OCI-LY7 (cell line): ENCODE measurements around the gene CREB5. TPM values are rescaled to one million over a fixed set of nuclear protein-coding genes. Genes with fewer than 3 reads are reported as not detected.

ENCODE experiments used
- BruUV-seq: library from RNA; stranded (reverse); fragments of 400-500 nt; replicated peaks from 2 replicates; lab custom pipeline; 2021; lab: Mats Ljungman, UMichigan
- CTCF ChIA-PET: fragments of 300-600 bp; sonication (Branson Sonifier 250); formaldehyde crosslinking; loops from one replicate; lab custom pipeline; 2022; ENCODE audit warnings: antibody characterized with exemption; ENCODE audit not compliant: unreplicated experiment; lab: Charles Lee
- POLR2A ChIA-PET: fragments of 300-600 bp; sonication (Branson Sonifier 250); formaldehyde crosslinking; loops from one replicate; lab custom pipeline; 2022; ENCODE audit warnings: antibody characterized with exemption; lab: Charles Lee
- DNase-seq: peaks from one replicate; pipeline ENCODE4 v3.0.0-alpha.2; 2015; ENCODE audit warnings: low spot score
- H2AFZ ChIP-seq: fragments of 200-600 bp; sonication (generic), shearing (Covaris generic); 2 replicates; pipeline ENCODE4 v1.6.1; 2014; ENCODE audit warnings: mild to moderate bottlenecking, antibody characterized with exemption, low read length, moderate library complexity
- H3K27ac ChIP-seq: fragments of 200-600 bp; sonication (generic); 2 replicates; pipeline ENCODE4 v1.5.1; 2014; ENCODE audit warnings: mixed run types, low read depth, mild to moderate bottlenecking, moderate library complexity, low read length, inconsistent platforms; ENCODE audit not compliant: poor library complexity, severe bottlenecking
- H3K36me3 ChIP-seq: fragments of 200-600 bp; sonication (generic); 2 replicates; pipeline ENCODE4 v1.6.1; 2014; ENCODE audit warnings: mild to moderate bottlenecking, antibody characterized with exemption, low read length, moderate library complexity, mixed read lengths; ENCODE audit not compliant: insufficient read depth
- H3K4me1 ChIP-seq: fragments of 200-600 bp; sonication (generic); 2 replicates; pipeline ENCODE4 v1.5.1; 2014; ENCODE audit warnings: mild to moderate bottlenecking, low read length; ENCODE audit not compliant: insufficient read depth, poor library complexity, severe bottlenecking
- H3K4me2 ChIP-seq: fragments of 200-600 bp; sonication (generic); 2 replicates; pipeline ENCODE4 v1.6.1; 2014; ENCODE audit warnings: mild to moderate bottlenecking, low read length
- H3K4me3 ChIP-seq: fragments of 200-600 bp; sonication (generic); 2 replicates; pipeline ENCODE4 v1.5.1; 2014; ENCODE audit warnings: mild to moderate bottlenecking, low read depth, low read length; ENCODE audit not compliant: poor library complexity, severe bottlenecking
- H3K79me2 ChIP-seq: fragments of 200-600 bp; sonication (generic); 2 replicates; pipeline ENCODE4 v1.6.1; 2016; ENCODE audit warnings: low read depth, mild to moderate bottlenecking, low read length, moderate library complexity, mixed read lengths; ENCODE audit not compliant: insufficient read depth
- H3K9me2 ChIP-seq: fragments of 200-600 bp; sonication (generic); 2 replicates; pipeline ENCODE4 v1.6.1; 2016; ENCODE audit warnings: mild to moderate bottlenecking, low read length, mixed read lengths; ENCODE audit not compliant: insufficient read depth
- H3K9me3 ChIP-seq: fragments of 200-600 bp; sonication (generic); 2 replicates; pipeline ENCODE4 v1.6.1; 2014; ENCODE audit warnings: mild to moderate bottlenecking, mixed run types, low read length, mixed read lengths
- H4K20me1 ChIP-seq: fragments of 200-600 bp; sonication (generic); 2 replicates; pipeline ENCODE4 v1.6.1; 2014; ENCODE audit warnings: mild to moderate bottlenecking, antibody characterized with exemption, low read length, moderate library complexity, mixed read lengths; ENCODE audit not compliant: insufficient read depth
- EZH2phosphoT487 ChIP-seq: fragments of 200-600 bp; sonication (generic); IDR thresholded peaks from 2 replicates; pipeline ENCODE4 v1.6.1; 2018; ENCODE audit warnings: low read depth, borderline replicate concordance, mild to moderate bottlenecking, mixed run types, antibody characterized with exemption, low read length, moderate library complexity, mixed read lengths
- intact Hi-C: fragments of 100-400 bp; cut with micrococcal nuclease; formaldehyde crosslinking; loops from one replicate; pipeline ENCODE4 v1.10.0; 2022; ENCODE audit not compliant: unreplicated experiment
- total RNA-seq, 2 experiments: library from RNA; depleted of rRNA in 1 of 2; stranded (reverse); fragments of >200 nt in 1 of 2; shearing (Covaris generic) in 1 of 2; gene quantifications; 2 replicates each; pipeline ENCODE4 v1.2.3, GENCODE V29; 2014 to 2022
- TF ChIP-seq, protein P1 (sequence below): fragments of 200-600 bp; sonication (generic); conservative IDR thresholded peaks from 2 replicates; pipeline ENCODE4 v1.5.1; 2014; ENCODE audit warnings: mild to moderate bottlenecking, antibody characterized with exemption, low read length, moderate library complexity, mixed read lengths

Gene CREB5
- total RNA-seq, 2 experiments from 2014 or later = 2.0 to 13.3 TPM

DNA sequence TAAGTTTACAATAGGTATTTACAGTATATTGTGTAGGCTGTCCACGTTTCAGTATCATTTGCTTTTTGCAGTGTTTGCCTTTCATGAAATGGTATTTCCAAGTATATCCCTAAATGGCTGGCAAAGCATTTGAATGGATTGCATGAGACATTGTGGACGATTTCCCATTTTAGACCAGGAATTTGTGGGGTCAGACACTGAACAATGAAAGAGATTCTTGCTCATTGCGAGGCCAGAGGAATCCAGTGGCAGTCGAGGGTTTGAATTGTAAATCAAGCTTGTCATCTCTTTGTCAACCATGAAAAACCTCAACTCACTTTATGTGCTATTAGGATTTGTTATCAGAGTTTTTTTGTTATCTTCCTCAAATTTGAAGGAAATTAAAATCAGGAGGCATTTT lies 70.8 kb downstream of the CREB5 start:
- Histone ChIP-seq H3K4me3 (no peak overlapping the region), H3K4me2 (no peak overlapping the region), H2AFZ (no peak overlapping the region), H3K27ac (no peak overlapping the region), H3K79me2 (no peaks in the 10 kb centered on the region), H3K36me3 (no peaks in the 10 kb centered on the region), H4K20me1 (no peaks in the 10 kb centered on the region), H3K9me2 (no peaks in the 10 kb centered on the region), H3K4me1 (peaks cover 23% of the 10 kb centered on the region), H3K9me3 (no peaks in the 10 kb centered on the region)
- ChIA-PET CTCF (no interaction called here), POLR2A (no interaction called here)
- intact Hi-C loops = no loop called here
- TF ChIP-seq, protein P1, sequence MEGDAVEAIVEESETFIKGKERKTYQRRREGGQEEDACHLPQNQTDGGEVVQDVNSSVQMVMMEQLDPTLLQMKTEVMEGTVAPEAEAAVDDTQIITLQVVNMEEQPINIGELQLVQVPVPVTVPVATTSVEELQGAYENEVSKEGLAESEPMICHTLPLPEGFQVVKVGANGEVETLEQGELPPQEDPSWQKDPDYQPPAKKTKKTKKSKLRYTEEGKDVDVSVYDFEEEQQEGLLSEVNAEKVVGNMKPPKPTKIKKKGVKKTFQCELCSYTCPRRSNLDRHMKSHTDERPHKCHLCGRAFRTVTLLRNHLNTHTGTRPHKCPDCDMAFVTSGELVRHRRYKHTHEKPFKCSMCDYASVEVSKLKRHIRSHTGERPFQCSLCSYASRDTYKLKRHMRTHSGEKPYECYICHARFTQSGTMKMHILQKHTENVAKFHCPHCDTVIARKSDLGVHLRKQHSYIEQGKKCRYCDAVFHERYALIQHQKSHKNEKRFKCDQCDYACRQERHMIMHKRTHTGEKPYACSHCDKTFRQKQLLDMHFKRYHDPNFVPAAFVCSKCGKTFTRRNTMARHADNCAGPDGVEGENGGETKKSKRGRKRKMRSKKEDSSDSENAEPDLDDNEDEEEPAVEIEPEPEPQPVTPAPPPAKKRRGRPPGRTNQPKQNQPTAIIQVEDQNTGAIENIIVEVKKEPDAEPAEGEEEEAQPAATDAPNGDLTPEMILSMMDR = no peak
- no peak for TF ChIP-seq EZH2phosphoT487
- DNase-seq = no peak
- BruUV-seq = no TSS peak

DNA sequence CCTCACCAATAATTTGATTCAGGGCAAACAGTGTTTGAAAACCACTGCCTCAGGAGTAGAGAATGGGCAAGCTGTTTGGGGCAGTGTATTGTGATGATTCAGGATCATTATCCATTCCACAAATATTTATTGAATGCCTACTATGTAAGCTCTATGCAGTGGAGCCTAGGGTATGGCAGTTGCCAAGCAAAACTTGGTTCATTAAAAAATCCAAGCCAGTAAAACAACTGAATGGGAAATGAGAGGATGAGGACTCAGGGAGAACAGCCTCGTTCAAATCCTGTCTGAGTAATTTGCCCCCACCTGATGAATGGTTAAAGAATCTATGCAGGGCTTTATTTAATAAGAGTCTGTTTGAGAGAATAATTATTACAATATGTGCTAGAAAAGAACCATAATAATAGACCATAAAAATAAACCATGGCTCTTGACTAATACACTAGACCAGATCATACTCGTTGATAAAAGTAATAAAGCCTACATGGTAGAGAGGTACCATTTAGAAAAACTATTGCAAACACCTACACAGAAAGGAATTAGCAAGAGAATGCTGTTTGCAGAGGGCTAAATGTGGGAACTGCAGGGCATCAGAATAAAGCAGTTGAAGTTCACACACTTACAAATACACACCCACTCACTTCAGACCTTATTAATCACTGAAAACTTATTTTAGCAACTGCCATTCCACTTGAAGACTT lies 71.7 kb downstream of the CREB5 start:
- no peaks in the 10 kb centered on the region for H4K20me1 ChIP-seq
- peaks cover 23% of the 10 kb centered on the region for H3K4me1 ChIP-seq
- no peak overlapping the region for H2AFZ ChIP-seq
- H3K9me2 ChIP-seq = no peaks in the 10 kb centered on the region
- DNase-seq = no peak
- intact Hi-C loops = no loop called here
- POLR2A ChIA-PET = interaction anchor here (0.5 kb wide), 1 partner anchor 248 kb away, joined by 3 read pairs; no protein-coding TSS in a partner anchor
- H3K9me3 ChIP-seq = no peaks in the 10 kb centered on the region
- H3K4me2 ChIP-seq = no peak overlapping the region
- CTCF ChIA-PET = no interaction called here
- no peak overlapping the region for H3K27ac ChIP-seq
- H3K4me3 ChIP-seq = no peak overlapping the region
- no TSS peak for BruUV-seq
- H3K79me2 ChIP-seq = no peaks in the 10 kb centered on the region
- no peaks in the 10 kb centered on the region for H3K36me3 ChIP-seq
- TF ChIP-seq, protein P1 = no peak
- no peak for TF ChIP-seq EZH2phosphoT487

DNA sequence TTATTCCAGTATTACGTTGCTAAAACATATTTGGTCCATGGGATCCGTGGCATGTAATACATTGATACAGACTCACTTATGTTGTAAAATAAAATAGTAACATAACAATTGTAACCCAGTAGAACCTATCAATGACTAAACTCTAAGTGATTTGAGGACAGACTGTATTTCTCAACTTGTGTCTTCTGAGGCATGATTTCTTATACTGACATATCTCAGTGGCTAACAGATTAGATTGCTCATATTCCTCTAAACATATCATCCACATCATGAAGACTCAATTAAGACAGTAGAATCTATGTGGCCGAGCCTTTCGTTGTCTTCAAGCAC lies 72.3 kb downstream of the CREB5 start:
- no peaks in the 10 kb centered on the region for H3K9me2 ChIP-seq
- BruUV-seq = no TSS peak
- TF ChIP-seq EZH2phosphoT487 = no peak
- TF ChIP-seq, protein P1 = no peak
- H3K4me2 ChIP-seq = no peak overlapping the region
- DNase-seq = no peak
- POLR2A ChIA-PET = no interaction called here
- H3K4me1 ChIP-seq = peaks cover 23% of the 10 kb centered on the region
- H3K9me3 ChIP-seq = no peaks in the 10 kb centered on the region
- CTCF ChIA-PET = no interaction called here
- H3K36me3 ChIP-seq = no peaks in the 10 kb centered on the region
- no peaks in the 10 kb centered on the region for H3K79me2 ChIP-seq
- no peaks in the 10 kb centered on the region for H4K20me1 ChIP-seq
- intact Hi-C loops = no loop called here
- H2AFZ ChIP-seq = no peak overlapping the region
- H3K27ac ChIP-seq = no peak overlapping the region
- H3K4me3 ChIP-seq = no peak overlapping the region
